HepG2 (cell line): ENCODE data around the gene A4GNT. TPM values are rescaled to one million over a fixed set of nuclear protein-coding genes. Genes with fewer than 3 reads are reported as not detected.
A peak's percentile ranks its signal among the peaks of the same experiment; 100 is the strongest.

Experiments used
- CREM ChIP-seq, 2 experiments: sonication (generic) in 1 of 2; formaldehyde crosslinking in 1 of 2; IDR thresholded peaks; 2 replicates each; pipeline versions ENCODE4 v1.4.0 to v1.6.1; 2016 to 2020; ENCODE audit warnings: antibody characterized with exemption in 1 of 2, mild to moderate bottlenecking in 1 of 2, missing genetic modification reagents in 1 of 2
- GATAD1 ChIP-seq: IDR thresholded peaks from 2 replicates; pipeline ENCODE4 v1.6.1; 2016; ENCODE audit warnings: missing genetic modification reagents, missing compliant biosample characterization
- HNRNPK ChIP-seq: fragments of 200-400 bp; formaldehyde crosslinking; IDR thresholded peaks from 2 replicates; pipeline ENCODE4 v1.6.1; 2018; ENCODE audit warnings: low read length, low read depth, moderate library complexity, mild to moderate bottlenecking; ENCODE audit not compliant: poor library complexity, severe bottlenecking
- HOXA7 ChIP-seq: sonication (generic); formaldehyde crosslinking; IDR thresholded peaks from 2 replicates; pipeline ENCODE4 v1.8.1; 2022; ENCODE audit warnings: mild to moderate bottlenecking, missing genetic modification reagents, moderate library complexity
- MTF1 ChIP-seq: sonication (generic); formaldehyde crosslinking; IDR thresholded peaks from 2 replicates; pipeline ENCODE4 v1.5.0; 2020; ENCODE audit warnings: missing genetic modification reagents
- PHF5A ChIP-seq: IDR thresholded peaks from one replicate; pipeline ENCODE4 v1.6.1; 2018; ENCODE audit warnings: low read depth, missing genetic modification reagents; ENCODE audit not compliant: unreplicated experiment
- TOPORS ChIP-seq: sonication (generic); formaldehyde crosslinking; IDR thresholded peaks from 2 replicates; pipeline ENCODE4 v1.8.0; 2023; ENCODE audit warnings: mild to moderate bottlenecking, missing genetic modification reagents
- ZNF772 ChIP-seq: sonication (generic); formaldehyde crosslinking; IDR thresholded peaks from 2 replicates; pipeline ENCODE4 v1.5.0; 2020; ENCODE audit warnings: mild to moderate bottlenecking, missing genetic modification reagents
- polyA plus RNA-seq, 8 experiments: library from polyadenylated mRNA; depleted of rRNA in 3 of 8; stranded (reverse) in 7 of 8; unstranded in 1 of 8; fragments of >200 nt; fragmentation: Illumina TruSeq in 4 of 8; extraction: Trizol in 4 of 8; gene quantifications; 2 replicates each; pipeline versions ENCODE4 v1.2.1 to v1.2.3, GENCODE V29; 2011 to 2016; ENCODE audit warnings: low read depth in 4 of 8, missing spikeins in 1 of 8, mixed read lengths in 1 of 8; ENCODE audit not compliant: insufficient read depth in 1 of 8
- total RNA-seq, 5 experiments: library from RNA; depleted of rRNA; stranded (reverse); fragments of >200 nt; fragmentation: Illumina TruSeq; extraction: Trizol; gene quantifications; 2 replicates each; pipeline ENCODE4 v1.2.3, GENCODE V29; 2016; ENCODE audit warnings: low read depth in 1 of 5
- TF ChIP-seq, protein P1 (sequence below): sonication (generic); formaldehyde crosslinking; conservative IDR thresholded peaks from 2 replicates; pipeline ENCODE4 v1.5.0; 2020; ENCODE audit warnings: missing genetic modification reagents
- TF ChIP-seq, protein P2 (sequence below): sonication (generic); formaldehyde crosslinking; IDR thresholded peaks from 2 replicates; pipeline ENCODE4 v1.5.1; 2020; ENCODE audit warnings: missing genetic modification reagents, mild to moderate bottlenecking, borderline replicate concordance
- TF ChIP-seq, protein P3 (sequence below): sonication (generic); formaldehyde crosslinking; IDR thresholded peaks from 2 replicates; pipeline ENCODE4 v1.5.1; 2020; ENCODE audit warnings: missing genetic modification reagents, mild to moderate bottlenecking, borderline replicate concordance
- TF ChIP-seq, protein P4 (sequence below): sonication (generic); formaldehyde crosslinking; IDR thresholded peaks from 2 replicates; pipeline ENCODE4 v1.4.0; 2020; ENCODE audit warnings: missing genetic modification reagents
- TF ChIP-seq, protein P5 (sequence below): sonication (generic); formaldehyde crosslinking; IDR thresholded peaks from 2 replicates; pipeline ENCODE4 v1.4.0; 2020; ENCODE audit warnings: missing genetic modification reagents
- TF ChIP-seq, protein P6 (sequence below): sonication (generic); formaldehyde crosslinking; IDR thresholded peaks from 2 replicates; pipeline ENCODE4 v1.8.1; 2023; ENCODE audit warnings: missing genetic modification reagents, inconsistent platforms, borderline replicate concordance

A4GNT gene
- total and polyA plus RNA-seq, 2 of the 13 experiments (the other 11 are each of a cell fraction or from before 2014, with no cell fraction given) = not detected

DNA sequence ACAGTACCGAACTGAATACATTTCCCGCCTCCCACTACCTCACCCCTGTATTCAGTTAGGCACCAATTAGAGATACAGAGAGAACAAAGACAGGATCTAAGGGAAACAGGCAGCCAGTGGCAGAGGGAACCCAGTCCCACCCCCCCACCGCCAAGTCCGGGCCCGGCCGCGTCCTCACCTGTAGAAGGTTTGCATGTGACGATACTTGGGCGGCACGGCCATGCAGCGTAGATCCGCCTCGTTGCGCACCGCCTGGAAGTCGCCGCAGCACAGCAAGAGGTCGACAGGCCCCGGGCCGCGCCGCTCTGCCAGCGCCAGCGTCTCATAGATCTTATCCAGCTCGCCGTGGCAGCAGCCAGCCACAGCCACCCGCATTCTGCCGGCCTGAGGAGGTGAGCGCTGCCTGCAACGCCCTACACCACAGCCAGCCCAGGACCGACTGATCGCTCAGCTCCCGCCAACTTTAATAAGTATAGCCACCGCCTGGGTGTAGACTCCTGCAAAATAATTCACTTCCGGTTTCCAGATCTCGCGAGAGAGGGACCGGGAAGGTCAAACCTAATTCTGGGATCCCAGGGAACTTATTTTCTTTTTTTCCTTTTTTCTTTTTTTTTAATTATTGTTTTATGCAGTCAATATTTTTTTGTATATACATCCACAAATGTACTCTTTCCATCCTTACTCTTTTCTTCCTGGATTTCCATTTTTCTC, 42.4 kb upstream of the A4GNT start, which contains the start of gene DBR1 (continued):
- no peak for TF ChIP-seq HOXA7
- TF ChIP-seq, protein P1, sequence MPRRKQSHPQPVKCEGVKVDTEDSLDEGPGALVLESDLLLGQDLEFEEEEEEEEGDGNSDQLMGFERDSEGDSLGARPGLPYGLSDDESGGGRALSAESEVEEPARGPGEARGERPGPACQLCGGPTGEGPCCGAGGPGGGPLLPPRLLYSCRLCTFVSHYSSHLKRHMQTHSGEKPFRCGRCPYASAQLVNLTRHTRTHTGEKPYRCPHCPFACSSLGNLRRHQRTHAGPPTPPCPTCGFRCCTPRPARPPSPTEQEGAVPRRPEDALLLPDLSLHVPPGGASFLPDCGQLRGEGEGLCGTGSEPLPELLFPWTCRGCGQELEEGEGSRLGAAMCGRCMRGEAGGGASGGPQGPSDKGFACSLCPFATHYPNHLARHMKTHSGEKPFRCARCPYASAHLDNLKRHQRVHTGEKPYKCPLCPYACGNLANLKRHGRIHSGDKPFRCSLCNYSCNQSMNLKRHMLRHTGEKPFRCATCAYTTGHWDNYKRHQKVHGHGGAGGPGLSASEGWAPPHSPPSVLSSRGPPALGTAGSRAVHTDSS (CRISPR knock-in tag) = no peak
- TF ChIP-seq, protein P2, sequence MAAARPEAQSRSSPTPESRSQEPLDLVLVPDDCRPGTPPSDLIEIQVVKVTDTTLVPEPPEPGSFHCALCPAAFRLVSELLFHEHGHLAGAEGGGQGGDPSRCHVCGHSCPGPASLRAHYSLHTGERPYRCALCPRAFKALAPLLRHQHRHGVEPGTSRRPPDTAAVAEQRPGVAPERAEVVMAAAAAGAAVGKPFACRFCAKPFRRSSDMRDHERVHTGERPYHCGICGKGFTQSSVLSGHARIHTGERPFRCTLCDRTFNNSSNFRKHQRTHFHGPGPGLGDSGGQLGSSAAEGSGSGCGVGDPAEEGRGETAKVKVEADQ (CRISPR knock-in tag) = 0 out of 2 replicates have a peak, but pooled peaks have one; percentile 32
- peak; percentile 65; the same call in 1 of the 2 replicates for TF ChIP-seq TOPORS (CRISPR knock-in tag)
- TF ChIP-seq GATAD1 (CRISPR knock-in tag) = peak; percentile 87
- TF ChIP-seq, protein P3, sequence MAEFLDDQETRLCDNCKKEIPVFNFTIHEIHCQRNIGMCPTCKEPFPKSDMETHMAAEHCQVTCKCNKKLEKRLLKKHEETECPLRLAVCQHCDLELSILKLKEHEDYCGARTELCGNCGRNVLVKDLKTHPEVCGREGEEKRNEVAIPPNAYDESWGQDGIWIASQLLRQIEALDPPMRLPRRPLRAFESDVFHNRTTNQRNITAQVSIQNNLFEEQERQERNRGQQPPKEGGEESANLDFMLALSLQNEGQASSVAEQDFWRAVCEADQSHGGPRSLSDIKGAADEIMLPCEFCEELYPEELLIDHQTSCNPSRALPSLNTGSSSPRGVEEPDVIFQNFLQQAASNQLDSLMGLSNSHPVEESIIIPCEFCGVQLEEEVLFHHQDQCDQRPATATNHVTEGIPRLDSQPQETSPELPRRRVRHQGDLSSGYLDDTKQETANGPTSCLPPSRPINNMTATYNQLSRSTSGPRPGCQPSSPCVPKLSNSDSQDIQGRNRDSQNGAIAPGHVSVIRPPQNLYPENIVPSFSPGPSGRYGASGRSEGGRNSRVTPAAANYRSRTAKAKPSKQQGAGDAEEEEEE = no peak
- no peak for TF ChIP-seq HNRNPK
- TF ChIP-seq, protein P4, sequence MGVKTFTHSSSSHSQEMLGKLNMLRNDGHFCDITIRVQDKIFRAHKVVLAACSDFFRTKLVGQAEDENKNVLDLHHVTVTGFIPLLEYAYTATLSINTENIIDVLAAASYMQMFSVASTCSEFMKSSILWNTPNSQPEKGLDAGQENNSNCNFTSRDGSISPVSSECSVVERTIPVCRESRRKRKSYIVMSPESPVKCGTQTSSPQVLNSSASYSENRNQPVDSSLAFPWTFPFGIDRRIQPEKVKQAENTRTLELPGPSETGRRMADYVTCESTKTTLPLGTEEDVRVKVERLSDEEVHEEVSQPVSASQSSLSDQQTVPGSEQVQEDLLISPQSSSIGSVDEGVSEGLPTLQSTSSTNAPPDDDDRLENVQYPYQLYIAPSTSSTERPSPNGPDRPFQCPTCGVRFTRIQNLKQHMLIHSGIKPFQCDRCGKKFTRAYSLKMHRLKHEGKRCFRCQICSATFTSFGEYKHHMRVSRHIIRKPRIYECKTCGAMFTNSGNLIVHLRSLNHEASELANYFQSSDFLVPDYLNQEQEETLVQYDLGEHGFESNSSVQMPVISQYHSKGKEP (CRISPR knock-in tag) = no peak
- no peak for TF ChIP-seq PHF5A (CRISPR knock-in tag)
- TF ChIP-seq ZNF772 (CRISPR knock-in tag) = peak; percentile 69; the same call in 1 of the 2 replicates
- TF ChIP-seq, protein P5, sequence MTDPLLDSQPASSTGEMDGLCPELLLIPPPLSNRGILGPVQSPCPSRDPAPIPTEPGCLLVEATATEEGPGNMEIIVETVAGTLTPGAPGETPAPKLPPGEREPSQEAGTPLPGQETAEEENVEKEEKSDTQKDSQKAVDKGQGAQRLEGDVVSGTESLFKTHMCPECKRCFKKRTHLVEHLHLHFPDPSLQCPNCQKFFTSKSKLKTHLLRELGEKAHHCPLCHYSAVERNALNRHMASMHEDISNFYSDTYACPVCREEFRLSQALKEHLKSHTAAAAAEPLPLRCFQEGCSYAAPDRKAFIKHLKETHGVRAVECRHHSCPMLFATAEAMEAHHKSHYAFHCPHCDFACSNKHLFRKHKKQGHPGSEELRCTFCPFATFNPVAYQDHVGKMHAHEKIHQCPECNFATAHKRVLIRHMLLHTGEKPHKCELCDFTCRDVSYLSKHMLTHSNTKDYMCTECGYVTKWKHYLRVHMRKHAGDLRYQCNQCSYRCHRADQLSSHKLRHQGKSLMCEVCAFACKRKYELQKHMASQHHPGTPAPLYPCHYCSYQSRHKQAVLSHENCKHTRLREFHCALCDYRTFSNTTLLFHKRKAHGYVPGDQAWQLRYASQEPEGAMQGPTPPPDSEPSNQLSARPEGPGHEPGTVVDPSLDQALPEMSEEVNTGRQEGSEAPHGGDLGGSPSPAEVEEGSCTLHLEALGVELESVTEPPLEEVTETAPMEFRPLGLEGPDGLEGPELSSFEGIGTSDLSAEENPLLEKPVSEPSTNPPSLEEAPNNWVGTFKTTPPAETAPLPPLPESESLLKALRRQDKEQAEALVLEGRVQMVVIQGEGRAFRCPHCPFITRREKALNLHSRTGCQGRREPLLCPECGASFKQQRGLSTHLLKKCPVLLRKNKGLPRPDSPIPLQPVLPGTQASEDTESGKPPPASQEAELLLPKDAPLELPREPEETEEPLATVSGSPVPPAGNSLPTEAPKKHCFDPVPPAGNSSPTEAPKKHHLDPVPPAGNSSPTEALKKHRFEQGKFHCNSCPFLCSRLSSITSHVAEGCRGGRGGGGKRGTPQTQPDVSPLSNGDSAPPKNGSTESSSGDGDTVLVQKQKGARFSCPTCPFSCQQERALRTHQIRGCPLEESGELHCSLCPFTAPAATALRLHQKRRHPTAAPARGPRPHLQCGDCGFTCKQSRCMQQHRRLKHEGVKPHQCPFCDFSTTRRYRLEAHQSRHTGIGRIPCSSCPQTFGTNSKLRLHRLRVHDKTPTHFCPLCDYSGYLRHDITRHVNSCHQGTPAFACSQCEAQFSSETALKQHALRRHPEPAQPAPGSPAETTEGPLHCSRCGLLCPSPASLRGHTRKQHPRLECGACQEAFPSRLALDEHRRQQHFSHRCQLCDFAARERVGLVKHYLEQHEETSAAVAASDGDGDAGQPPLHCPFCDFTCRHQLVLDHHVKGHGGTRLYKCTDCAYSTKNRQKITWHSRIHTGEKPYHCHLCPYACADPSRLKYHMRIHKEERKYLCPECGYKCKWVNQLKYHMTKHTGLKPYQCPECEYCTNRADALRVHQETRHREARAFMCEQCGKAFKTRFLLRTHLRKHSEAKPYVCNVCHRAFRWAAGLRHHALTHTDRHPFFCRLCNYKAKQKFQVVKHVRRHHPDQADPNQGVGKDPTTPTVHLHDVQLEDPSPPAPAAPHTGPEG (CRISPR knock-in tag) = 0 out of 2 replicates have a peak, but pooled peaks have one; percentile 21
- TF ChIP-seq MTF1 (CRISPR knock-in tag) = peak; percentile 58; the same call in 1 of the 2 replicates
- TF ChIP-seq, protein P6, sequence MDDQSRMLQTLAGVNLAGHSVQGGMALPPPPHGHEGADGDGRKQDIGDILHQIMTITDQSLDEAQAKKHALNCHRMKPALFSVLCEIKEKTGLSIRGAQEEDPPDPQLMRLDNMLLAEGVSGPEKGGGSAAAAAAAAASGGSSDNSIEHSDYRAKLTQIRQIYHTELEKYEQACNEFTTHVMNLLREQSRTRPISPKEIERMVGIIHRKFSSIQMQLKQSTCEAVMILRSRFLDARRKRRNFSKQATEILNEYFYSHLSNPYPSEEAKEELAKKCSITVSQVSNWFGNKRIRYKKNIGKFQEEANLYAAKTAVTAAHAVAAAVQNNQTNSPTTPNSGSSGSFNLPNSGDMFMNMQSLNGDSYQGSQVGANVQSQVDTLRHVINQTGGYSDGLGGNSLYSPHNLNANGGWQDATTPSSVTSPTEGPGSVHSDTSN (CRISPR knock-in tag) = no peak
- TF ChIP-seq CREM (IDR thresholded peaks at IDR 0.05) = 0 out of 2 replicates have a peak, but pooled peaks have one; percentile 26
- no peak for TF ChIP-seq CREM (CRISPR knock-in tag; IDR thresholded peaks at IDR 0.05)
